Esophagus squamous epithelium (tissue), 4 donors: ENCODE results near the gene CYP2S1.

ENCODE experiments used
- CTCF ChIP-seq, 6 experiments: fragments of 450-650 bp in 4 of 6; fragments of 200-600 bp in 2 of 6; sonication (generic) in 2 of 6; IDR thresholded peaks; one replicate each; pipeline ENCODE4 v1.5.1; 2016 to 2019; ENCODE audit warnings: antibody characterized with exemption in 6 of 6, mild to moderate bottlenecking in 4 of 6, moderate library complexity in 4 of 6
- POLR2A ChIP-seq, 4 donors: fragments of 450-650 bp; IDR thresholded peaks; one replicate each; pipeline ENCODE4 v1.6.1; 2017; ENCODE audit warnings: antibody characterized with exemption in 4 of 4, mild to moderate bottlenecking in 4 of 4, moderate library complexity in 3 of 4

- no peak for TF ChIP-seq CTCF (IDR thresholded peaks at IDR 0.05)
- TF ChIP-seq POLR2A (IDR thresholded peaks at IDR 0.05) = no peak
Measured at GRCh38 chr19:41234512-41235168, 41.6 kb downstream of the CYP2S1 start.
